SIG-M5 (cell line): Measurements from ENCODE around the gene KLHL2.
"Not testable (repeated sequence)": the region's sequence is repeated elsewhere in the genome, so short reads cannot be mapped to it uniquely, and the experiment has no call there.

Source experiments
- DNase-seq: peaks from one replicate; lab custom pipeline; 2025; lab: John Stamatoyannopoulos, UW

Gene KLHL2, protein sequence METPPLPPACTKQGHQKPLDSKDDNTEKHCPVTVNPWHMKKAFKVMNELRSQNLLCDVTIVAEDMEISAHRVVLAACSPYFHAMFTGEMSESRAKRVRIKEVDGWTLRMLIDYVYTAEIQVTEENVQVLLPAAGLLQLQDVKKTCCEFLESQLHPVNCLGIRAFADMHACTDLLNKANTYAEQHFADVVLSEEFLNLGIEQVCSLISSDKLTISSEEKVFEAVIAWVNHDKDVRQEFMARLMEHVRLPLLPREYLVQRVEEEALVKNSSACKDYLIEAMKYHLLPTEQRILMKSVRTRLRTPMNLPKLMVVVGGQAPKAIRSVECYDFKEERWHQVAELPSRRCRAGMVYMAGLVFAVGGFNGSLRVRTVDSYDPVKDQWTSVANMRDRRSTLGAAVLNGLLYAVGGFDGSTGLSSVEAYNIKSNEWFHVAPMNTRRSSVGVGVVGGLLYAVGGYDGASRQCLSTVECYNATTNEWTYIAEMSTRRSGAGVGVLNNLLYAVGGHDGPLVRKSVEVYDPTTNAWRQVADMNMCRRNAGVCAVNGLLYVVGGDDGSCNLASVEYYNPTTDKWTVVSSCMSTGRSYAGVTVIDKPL

DNA sequence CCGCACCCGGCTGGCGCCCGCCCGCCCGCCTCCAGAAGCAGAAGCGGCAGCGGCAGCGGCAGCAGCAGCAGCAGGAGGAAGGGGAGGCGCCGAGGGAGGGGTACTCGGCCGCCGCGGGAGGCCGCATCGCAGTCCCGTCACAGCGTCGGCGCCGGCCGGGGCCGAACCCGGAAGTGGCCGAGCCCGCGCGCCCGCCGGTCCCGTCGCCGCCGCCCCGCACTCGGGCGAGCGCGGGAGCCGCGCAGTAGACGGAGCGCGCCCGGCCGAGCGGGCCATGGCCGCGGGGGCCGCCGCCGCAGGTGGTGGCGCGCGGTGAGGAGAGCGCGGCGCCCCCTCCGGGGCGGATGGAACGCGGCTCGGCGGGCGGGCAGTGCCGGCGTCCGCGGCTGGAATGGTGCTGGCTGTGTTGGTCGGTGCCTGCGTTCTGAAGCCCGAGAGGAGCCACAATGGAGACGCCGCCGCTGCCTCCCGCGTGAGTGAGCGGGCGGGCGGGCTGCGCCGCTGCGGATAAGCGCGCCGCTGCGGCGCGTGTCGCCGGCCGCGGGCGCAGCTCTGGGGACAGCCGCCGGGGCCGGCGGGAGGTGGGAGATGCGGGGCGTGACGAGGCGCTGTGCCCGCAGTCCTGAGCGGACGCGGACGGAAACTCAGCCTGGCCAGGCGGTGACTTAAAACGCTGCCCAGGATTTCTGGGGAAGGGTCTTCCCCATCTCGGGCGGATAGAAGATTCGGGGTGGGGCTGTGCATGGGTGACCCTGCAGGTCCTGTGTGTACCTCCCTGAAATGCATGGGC lies at the start of gene KLHL2:
Gene KLHL2 (plus strand): TSS at position 131 of the 790 bp plus-strand sequence. CDS start 316 bp downstream, at position 447.
- no peak for DNase-seq

DNA sequence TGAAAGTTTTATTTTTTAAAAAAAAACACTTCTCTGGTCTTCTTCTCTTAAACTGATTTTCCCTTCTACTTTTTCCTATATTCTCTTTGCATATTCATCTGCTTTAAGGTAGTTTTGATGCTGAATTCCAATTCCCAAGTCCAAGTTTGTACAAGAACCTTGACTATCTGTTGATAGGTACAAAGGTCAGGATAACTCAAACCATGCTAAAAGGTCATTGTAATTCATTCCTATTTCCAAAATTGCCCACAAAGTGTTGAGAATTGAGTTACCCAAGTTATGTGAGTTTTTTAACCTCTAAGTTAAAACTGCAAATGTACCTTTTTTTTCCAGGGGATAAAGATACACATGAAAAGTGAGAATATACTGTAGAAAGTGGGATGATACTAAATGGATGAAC lies 48.6 kb upstream of the KLHL2 start:
- DNase-seq, result no peak

DNA sequence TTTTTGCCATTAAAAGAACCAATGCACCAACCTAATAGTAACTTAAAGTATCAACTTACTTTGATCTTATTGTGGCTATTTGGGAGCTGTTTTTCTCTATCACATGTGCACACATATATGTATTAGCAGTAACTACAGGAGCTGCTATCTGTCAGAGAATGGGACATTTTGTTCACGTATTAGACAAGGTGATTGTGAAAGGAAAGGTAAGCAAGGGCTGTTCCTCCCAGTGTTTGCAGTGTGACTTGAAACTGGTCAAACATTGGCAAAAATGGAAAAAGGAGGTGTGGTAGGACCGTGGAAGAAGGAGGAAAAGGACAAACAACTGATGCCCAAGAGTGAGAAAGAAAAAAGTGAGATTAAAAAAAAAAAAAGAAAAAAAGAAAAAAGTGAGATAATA lies 43.1 kb upstream of the KLHL2 start:
- no peak for DNase-seq

DNA sequence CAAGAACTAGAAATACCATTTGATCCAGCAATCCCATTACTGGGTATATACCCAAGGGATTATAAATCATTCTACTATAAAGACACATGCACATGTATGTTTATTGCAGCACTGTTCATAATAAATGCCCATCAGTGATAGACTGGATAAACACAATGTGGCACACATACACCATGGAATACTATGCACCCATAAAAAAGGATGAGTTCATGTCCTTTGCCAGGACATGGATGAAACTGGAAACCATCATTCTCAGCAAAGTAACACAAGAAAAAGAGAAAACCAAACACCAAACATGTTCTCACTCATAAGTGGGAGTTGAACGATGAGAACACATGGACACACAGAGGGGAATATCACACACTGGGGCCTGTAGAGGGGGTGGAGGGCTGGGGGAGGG lies 40.5 kb upstream of the KLHL2 start:
- not testable (repeated sequence) for DNase-seq

DNA sequence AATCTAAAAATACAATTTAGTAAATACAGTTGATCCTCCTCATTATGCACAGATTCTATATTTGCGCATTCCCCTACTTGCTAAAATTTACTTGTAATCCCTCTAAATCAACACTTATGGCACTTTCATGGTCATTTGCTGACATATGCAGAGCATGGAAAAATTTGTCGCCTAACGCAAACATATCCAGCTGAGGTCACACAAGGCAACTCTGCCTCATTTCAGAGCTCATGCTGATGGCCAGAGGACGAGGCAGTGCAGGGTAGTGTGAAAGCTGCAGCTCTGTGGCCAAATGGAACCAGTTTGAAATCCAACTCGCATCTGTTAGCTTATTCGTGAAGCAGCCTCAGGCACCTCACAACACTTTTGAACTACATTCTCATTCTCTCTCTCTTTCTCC lies 39.7 kb upstream of the KLHL2 start:
- DNase-seq, result no peak

DNA sequence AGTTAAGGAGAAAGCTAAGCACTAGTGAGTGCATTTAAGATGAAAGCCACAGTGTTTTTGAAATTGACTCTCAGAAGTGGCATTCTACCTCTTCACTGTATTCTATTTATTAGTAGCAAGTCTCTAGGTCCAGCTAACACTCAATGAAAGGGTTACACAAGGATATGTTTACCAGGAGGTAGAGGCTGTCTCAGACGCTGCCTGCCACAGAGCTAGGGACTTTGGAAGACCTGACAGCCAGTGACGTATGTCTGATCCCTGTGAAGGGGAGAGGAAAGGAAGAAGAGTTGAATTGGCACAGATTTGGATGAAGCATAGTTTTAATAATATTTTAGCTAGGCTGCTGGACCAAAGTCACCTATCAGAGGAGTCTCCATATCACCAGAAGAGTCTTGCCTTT lies 36.5 kb upstream of the KLHL2 start:
- DNase-seq, result no peak

DNA sequence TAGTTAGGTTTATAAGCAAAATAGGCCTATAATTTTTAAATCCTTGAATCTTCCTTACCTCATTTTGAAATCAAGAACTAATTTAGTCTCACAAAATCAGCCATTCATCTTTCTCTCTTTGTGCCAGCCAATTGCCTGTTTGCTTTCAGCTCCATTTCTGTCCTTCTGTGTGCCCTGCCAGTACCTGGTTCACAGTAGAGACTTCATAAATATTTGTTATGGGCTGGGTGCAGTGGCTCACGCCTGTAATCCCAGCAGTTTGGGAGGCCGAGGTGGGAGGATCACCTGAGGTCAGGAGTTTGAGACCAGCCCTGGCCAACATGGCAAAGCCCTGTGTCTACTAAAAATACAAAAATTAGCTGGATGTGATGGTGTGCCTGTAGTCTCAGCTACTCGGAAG lies 31.9 kb upstream of the KLHL2 start:
- DNase-seq, result not testable (repeated sequence)

DNA sequence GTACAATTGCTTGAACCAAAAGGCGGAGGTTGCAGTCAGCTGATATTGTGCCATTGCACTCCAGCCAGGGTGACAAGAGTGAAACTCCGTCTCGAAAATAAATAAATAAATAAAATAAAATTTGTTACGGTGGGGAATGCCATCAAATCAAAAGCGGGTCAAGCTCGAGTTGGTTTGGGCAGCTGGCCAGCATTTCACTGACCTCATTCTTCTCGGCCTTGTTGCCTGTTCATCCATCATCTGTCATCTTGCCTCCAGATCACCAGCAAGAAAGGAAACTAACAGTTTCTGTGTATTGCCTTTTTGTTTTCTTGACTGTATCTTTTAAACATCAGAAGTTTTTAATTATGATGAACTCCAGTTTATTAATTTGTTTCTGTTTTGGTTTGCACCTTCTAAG lies 31.5 kb upstream of the KLHL2 start:
- no peak for DNase-seq

DNA sequence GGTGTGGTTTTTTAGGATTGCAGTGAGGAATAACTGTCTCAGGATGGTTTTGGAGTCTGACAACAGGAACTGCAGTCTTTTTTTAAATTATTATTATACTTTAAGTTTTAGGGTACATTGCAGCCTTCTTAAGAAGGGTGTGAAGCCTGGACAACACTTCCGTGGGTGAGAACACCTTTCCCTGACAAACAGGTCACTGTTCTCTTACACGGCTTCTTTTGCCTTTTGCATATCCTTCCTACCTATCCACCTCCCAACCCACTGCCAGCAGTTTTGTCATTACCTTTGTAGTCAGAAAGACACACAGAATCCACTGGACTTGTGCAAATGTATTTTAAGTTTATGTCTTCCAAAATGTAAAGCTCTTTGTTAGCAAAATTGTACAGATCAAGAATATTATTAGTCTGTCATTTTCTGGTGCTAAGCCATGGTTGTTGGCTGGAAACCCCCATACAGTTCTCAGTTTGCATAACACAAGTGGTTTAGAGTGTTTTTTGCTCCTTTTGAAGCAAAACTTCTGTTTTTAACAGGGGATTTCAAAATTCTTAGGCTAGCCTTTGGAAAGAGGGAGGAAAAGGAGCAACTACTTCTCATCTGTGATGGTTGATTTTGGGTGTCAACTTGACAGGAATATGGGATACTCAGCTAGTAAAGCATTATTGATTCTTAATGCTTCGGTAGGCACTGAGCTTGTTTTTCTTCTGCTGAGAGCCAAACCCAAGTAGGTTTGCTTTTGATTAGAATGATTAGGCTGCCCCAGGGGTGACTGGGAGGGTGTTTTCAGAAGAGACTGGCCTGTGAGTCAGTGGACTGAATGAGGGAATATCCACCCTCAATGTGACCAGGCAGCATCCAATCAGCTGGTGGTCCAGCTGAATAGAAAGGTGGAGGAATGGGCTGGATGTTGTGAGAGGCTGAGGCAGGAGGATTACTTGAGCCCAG lies 29.4 kb upstream of the KLHL2 start:
- DNase-seq, result no peak

DNA sequence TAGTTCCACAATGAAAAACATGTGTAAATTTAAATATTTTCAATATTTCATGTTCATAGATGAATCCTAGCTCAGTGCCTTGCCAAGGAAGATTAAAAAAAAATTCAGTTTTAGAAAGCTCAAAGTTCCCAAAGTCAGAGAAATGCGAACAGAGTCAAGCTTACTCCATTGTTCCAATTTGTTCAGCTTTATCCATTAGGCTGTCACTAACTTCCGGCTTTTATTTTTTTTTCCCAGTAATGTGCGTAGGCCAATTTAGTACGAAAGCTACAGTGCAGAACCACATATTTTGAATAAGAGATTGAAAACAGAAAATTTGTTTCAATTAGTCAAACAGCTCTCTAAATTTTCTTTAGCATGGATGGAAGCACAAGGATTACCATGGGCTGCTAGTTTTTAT lies 23.1 kb upstream of the KLHL2 start:
- DNase-seq, result no peak

DNA sequence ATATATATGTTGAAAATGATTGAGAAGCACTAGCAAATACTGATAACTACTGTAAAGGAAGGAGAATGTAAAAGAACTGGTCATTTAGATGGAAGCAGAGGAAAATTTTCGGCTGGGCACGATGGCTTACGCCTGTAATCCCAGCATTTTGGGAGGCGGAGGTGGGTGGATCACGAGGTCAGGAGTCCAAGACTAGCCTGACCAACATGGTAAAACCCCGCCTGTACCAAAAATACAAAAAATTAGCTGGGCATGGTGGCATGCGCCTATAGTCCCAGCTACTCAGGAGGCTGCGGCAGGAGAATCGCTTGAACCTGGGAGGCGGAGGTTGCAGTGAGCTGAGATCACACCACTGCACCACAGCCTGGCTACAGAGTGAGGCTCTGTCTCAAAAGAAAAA lies 22.4 kb upstream of the KLHL2 start:
- not testable (repeated sequence) for DNase-seq

DNA sequence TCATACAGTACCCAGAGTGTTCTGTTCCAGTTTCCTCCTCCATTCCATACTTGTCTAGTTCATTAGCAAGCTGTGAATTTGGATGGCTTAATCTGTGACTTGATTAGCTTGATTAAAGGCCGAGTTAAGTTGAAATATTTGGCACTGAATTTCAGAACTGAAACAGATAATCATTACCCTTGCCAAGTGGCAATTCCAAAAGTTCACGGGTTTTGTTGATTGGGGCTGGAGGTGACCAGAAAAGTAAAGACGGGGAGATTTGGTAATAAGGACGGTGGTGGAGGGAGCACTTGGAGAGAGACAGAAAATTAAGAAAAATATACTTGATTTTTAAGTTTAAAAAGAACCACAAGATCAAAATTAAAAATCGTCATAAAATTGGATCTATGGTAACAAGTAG lies 21.9 kb upstream of the KLHL2 start:
- no peak for DNase-seq

DNA sequence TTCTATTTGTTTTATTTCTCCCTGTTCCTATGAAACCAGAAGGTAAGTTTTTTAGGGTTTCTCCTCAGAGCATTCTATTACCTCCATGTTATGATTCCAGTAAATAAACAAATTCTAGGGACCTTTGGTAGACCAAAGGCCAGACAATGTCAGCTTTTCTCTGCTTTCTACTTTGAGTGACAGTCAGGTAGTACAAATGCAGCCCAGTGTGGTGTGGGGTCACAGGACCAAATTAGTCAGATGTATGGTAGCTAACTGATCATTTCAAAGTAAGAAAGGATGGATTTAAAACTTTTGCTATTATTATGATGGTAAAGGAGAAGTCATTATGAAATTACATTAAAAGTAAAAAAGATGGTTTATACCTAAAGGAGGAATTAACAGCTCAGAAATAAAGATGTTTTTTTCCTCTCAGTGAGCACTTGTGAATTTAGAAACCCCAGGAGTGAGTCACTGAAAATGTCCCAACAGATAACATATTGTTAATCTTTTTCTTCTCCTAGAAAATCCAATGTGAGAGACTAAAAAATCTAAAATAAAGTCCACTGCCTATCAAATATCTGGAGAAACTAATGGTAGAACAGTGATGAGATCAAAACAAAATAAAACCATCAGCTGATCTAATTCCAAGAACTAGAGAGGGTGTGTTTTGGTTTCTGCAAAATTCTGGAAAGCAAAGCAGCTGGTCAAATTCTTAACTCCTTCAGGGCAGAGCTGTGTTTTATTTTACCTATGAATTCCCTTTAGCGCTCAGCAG lies 16.6 kb upstream of the KLHL2 start:
- no peak for DNase-seq

DNA sequence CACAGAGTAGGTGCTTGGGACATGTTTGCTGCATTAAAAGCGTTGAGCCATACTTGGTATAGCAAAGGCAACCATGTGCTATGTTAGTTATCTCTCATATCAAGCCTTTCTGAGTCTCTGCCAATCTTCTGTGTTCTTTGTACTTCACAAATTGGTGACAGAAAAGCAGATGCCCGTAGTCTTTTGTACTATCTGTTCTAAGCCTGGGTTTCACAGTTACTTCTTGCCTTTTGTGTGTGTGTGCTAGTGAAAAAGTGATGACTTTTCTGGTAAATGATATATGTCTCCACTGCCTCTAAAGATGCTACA lies 16.1 kb upstream of the KLHL2 start:
- DNase-seq, result no peak

DNA sequence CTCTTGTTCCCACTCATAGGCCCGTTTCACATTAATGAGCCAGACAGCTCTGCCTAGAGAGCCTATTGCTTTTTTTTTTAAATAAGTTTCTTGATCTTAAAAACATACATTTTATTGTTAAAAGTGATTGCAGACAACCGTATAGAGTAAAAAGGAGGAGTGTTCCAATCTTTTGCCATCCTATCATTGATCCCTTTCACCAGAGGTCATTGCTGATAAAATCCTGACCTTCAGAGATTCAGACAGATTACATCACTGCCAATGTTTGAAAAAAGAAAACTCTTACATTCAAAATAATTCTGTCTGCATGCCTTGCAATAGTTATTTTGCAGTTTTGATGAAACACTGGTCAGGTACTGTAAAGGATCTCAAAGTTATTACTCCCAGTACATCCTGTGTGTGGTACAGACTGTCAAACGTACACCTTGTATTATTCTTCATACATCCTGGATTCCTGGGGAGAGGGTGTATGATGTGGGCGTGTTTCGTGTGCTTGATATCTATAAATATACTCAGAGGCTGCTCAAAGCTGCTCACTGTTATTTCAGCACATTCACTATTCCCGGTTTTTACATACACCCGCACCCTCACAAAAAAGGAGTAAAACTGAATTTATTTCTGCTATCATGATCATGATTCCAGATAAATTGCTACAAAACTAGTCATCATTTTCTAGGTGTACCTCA lies 15.4 kb upstream of the KLHL2 start:
- DNase-seq, result no peak

DNA sequence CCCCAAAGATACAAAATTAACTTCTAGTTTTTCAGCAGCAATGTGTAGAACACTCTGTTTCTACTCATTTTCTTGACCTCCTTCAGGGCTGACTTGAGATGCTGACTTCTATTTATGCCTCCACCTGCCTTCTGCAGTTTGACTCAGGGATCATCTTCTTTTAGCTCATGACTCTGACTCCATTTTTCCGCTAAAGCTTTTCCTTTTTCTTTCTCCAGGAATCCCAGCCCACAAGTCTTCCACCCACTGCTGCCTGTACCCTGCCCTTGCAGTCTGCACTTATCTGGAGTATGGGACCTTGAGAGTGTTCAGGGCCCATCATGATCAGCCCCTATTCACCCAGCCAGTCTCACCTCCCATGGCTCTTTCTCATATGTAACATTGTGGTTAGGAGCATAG lies 14.9 kb upstream of the KLHL2 start:
- DNase-seq, result no peak

DNA sequence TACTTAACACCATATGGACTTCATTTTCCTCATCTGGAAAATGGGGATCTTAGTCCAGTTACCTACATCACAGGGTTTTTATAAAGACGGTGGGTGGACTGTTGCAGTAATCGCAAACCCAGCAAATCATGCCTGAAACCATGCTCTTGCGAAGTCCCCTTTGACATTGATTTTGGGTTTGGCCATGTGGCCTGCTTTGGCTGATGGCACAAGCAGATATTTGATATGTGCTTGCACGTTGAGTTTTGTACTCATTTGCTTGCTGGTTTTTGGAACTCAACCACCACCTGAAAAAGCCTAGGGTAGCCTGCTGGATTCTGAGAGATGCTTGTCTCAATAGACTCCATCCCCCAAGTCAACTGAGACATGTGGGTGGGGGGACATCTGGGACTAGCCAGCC lies 14.4 kb upstream of the KLHL2 start:
- DNase-seq, result no peak

DNA sequence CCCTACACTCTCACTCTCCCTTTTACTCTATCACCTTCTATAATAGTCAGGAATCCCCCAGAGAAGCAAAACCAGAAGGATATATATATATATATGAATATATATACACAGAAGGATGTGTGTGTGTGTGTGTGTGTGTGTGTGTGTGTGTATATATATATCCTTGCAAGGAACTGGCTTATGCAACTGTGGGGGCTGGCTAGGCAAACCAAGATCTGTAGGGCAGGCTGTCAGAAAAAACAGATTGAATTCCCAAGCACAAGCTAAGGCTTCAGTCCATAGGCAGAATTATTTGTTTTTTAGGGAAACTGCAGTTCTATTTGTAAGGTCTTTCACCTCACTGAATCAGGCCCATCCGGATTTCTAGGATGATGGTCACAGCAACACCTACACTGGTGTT lies 13.0 kb upstream of the KLHL2 start:
- DNase-seq, result no peak

DNA sequence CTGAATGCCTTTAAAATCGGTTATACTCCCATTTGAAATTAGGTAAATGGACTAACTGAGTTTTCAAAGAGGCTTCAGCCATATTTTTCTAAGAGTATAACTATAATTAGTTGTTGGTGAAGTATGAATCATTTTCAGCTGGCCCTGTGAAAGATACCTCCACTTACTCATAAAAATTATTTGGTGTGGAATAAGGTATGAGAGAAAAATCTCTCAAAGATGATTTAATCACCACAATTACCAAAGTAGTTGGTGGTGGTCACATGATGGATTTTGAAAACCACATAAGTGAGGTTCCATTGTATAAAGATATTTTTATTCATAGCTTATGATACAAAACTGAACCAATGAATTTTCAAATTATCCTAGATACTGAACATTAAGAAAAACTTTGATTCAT lies 9.0 kb upstream of the KLHL2 start:
- no peak for DNase-seq

DNA sequence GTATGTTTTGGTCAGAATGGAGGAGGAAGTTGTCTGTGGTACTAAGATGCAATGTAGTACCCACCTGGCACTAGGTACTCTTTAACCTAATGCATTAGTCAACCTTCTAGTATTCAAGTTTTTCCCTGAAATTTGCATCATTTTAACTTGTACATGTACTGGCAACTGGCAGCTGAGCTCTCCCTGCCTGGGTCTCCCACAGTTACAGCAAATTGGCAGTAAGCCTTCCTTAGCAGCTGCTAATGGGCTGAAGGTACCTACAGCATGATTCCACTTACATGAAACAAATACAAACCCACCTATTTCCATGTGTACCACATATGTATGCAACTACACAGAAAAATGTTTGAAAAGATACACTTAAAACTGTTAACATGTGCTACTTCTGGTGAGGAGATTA lies 8.1 kb upstream of the KLHL2 start:
- no peak for DNase-seq

DNA sequence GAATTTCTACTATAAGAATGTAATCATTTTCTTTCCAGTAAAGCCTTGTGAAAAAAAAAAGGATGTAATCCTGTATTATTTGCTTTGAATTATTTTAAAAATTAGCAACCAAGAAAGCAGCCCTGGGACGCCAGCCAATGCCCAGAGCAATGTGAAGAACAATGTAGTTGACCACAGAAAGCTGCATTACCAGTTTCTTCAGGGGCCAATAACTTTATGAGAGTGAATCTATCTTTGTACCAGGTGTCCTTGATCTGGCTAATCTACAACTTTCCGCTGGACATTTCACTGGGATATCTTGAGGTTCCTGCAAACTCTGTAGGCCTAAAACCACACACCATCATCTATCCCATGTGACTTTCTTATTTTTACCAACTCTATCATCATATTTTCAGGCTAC lies 7.6 kb upstream of the KLHL2 start:
- no peak for DNase-seq
